GM12872 (cell line): ENCODE data around the gene SLC23A1.

Source experiments
- TF ChIP-seq, protein P1 (sequence below): IDR thresholded peaks from 3 replicates; pipeline ENCODE4 v1.5.1; 2011; ENCODE audit warnings: low read depth, mild to moderate bottlenecking, low read length, moderate library complexity; ENCODE audit not compliant: insufficient read depth

The SLC23A1 gene

DNA sequence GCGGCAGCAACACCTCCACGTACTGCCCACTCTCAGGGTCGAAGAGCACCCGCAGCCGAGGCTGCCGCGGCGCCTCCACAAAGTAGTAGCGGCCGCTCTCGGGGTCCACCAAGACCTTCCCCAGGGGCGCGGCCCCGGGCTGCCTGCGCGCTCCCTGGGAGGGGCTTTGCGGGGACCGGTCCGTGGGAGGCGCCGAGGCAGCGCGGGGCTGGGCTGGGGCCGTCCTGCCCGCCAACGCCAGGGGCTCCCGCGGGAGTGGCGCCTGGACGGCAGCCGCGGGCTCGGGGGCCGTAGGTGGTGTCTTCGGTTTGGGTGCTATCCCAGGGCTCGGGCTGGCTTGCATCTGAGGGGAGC lies 9.2 kb upstream of the SLC23A1 start:
- TF ChIP-seq, protein P1, sequence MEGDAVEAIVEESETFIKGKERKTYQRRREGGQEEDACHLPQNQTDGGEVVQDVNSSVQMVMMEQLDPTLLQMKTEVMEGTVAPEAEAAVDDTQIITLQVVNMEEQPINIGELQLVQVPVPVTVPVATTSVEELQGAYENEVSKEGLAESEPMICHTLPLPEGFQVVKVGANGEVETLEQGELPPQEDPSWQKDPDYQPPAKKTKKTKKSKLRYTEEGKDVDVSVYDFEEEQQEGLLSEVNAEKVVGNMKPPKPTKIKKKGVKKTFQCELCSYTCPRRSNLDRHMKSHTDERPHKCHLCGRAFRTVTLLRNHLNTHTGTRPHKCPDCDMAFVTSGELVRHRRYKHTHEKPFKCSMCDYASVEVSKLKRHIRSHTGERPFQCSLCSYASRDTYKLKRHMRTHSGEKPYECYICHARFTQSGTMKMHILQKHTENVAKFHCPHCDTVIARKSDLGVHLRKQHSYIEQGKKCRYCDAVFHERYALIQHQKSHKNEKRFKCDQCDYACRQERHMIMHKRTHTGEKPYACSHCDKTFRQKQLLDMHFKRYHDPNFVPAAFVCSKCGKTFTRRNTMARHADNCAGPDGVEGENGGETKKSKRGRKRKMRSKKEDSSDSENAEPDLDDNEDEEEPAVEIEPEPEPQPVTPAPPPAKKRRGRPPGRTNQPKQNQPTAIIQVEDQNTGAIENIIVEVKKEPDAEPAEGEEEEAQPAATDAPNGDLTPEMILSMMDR, result no peak

DNA sequence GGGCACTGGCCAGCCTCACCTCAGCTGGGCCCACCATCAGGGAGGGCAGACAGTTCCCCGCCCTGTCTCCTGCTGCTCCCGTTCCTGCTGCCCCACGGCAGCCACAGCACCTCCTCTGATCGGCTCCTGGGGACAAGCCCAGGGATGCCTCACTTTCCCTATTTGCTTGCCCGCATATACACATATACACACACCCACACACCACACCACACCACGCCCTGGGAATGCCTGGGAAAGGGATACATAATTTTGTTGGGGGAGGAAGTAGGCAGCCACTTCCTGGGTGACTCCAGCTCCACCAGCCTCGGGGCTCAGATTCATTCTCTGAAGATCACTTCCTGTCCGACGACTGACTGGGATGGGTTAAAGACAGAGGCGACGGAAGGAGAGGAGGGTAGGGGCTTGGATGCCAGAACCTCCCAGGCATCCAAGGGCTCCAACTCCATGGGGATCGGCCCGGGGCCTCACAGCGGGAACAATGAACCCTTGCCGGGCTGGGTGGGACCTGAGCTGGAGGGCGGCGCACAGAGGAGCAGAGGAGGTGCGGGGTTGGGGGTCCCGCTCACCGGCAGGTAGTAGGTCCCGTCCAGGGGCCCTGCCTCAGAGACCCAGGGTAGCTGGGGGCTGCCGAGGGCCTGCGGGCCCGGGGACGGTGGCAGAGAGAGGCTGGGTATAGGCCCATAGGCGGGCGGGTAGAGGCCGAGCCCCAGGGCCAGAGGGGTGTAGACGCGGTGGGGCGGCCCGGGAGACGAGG lies 8.7 kb upstream of the SLC23A1 start:
- TF ChIP-seq, protein P1, result no peak

DNA sequence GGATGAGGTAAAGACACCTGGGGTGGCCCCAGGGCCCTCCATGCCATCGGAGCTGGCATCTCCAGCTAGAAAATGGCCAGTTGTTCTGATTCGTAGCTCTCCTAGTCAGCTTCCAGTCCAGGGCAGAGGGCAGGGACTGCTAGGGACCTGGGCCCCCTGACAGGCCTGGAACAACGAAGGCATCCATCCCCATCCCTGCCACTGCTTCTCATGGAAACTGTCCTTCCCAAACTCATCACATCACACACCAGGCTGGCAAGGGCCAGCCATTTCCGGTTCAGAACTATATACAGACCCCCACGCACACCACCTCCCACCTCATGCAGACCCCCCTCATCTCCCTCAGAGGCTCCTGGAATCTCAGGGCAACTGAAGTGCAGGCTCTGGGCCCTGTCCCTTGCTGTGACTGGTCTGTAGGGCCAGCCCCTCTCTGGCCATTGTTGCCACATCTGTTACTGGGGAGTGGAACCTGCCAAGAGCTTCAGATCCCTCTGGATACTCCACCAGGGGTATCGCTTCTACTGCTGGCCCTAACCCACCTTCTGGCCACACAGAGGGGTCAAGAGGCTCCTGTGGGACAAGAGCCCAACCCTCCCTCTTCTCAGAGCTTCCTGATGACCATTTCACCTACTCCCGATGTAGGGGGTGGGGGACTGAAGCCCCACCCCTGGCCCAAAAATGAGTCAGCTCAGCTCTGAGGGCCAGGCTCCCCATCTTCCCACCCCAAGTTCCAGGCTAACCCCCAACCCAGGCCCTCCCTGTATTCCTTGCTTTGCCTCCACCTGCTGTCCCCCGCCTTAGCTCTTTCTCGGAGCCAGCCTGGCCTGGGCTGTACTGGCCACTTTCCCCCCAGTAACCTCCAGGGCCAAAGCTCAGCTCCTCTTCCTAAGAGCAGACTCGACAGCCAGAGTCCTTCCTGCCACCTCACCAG lies 7.8 kb upstream of the SLC23A1 start:
- TF ChIP-seq, protein P1, result no peak

DNA sequence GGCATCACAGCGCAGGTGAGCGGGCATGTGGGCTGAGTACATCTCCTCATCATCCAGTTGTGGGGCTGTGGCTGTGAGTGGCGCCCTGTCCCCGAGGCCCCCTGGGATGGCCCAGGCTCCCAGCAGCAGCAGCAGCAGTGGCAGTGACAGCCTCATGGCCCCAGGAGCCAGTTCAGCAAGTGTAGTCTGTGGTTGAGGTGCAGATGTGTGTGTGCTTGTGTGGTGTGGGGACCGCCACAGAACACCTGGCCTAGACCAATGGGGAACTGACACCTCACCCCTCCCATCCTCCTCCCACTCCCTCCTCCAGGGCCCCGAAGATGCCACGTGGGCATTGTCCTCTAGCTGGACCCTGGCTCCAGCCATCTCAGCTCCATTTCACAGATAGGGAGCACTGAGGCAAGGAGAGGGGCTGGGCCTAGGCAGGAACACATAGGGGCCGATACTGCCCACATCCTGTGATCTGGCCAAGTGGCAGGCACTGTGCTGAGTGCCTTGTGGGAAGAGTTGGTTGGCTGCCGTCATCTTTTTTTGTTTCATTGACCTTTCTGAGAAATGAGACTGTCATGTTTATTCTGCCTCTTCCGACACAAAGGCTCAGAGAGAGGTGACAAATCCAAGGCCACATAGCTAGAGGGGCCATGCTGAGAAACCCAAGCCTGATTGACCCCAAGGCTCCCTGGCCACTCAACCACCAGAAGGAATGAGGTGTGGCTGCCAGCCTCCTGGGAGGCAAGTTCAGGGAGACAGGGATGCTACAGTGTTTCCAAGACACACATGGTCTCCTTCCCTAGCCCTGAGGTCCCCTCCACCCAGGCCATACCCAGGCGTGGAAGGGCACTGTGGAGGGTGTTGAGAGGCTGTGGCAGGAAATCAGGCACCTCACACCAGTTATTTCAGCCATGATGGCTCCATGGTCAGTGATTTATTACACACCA lies 6.9 kb upstream of the SLC23A1 start, which contains the start of gene MZB1:
MZB1 (minus strand) TSS at position 213 of the 938 bp plus-strand sequence; CDS start at position 156, 57 bp downstream.
- TF ChIP-seq, protein P1, result no peak

DNA sequence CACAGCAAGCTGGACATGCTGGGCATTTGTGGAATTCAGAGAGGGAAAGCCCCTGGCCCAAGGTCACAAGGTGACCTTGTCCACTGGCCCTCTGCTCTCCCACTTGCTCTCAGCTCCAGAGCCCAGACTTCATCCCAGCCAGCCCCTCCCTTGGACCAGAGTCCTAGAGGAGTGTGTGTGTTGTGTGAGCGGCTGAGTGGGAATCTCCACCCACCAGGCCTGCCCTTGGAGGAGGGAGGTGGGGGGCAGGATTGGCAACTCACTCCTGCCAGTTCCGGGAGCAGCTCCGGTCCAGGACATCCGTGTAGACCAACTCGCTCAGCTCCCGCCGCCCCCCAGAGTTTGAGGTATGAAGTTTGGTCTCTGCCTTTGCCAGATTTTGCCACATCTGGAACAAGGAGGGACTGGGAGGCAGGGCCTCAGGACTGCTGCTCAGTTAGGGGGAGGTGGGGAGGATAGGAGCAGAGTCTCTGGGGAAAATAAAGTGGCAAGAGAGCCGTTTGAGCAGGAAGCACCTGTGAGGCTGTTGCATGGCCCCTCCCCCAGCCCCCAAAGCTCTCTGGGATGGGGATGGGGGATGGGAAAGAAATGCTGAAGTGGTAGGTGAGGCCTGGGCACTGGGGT lies 5.2 kb upstream of the SLC23A1 start:
- TF ChIP-seq, protein P1, result 0 out of 3 replicates have a peak, but pooled peaks have one; percentile 13

DNA sequence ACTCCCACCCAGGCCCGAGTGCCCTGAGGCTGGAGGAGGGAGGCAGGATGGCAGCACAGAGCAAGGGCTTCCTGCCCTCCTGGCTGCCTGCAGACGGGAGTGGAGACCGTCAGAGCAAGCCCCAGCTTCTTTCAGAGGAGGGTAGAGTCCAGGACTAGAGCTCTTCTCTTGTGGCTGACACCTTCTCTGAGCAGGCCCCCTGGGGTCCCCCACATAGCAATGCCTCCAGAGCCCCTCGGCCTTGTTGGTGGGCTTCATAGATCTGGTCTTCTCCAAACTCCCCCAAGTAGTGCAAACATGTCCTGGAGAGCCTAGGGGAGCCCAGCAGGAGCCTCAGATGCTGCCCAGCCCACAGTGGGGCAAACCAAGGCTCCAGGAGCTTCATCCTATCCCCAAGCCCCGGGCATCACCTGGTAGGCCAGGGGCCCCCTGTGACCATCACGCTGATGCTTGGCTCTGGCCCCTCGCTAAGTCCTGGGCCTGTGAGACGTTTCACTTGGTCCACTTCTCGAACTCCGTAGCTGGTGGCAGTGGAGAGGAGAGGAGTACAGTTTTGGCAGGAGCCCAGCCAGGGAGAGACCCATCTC lies 4.6 kb upstream of the SLC23A1 start:
- TF ChIP-seq, protein P1, result no peak
